Ovary (tissue), 3 donors: Measurements from ENCODE around the gene SBF2.

Experiments used
- POLR2A ChIP-seq: fragments of 450-650 bp; IDR thresholded peaks from one replicate; pipeline ENCODE4 v1.6.1; 2017; ENCODE audit warnings: antibody characterized with exemption, mild to moderate bottlenecking, moderate library complexity
- TF ChIP-seq, protein P1 (sequence below), 3 donors: fragments of 450-650 bp in 2 of 3; fragments of 200-600 bp in 1 of 3; IDR thresholded peaks; one replicate each; pipeline versions ENCODE4 v1.5.1 to v1.8.0; 2016 to 2022; ENCODE audit warnings: antibody characterized with exemption in 3 of 3, mild to moderate bottlenecking in 1 of 3
- donor health status: DM: no; HTN: no; CAD: no.

DNA sequence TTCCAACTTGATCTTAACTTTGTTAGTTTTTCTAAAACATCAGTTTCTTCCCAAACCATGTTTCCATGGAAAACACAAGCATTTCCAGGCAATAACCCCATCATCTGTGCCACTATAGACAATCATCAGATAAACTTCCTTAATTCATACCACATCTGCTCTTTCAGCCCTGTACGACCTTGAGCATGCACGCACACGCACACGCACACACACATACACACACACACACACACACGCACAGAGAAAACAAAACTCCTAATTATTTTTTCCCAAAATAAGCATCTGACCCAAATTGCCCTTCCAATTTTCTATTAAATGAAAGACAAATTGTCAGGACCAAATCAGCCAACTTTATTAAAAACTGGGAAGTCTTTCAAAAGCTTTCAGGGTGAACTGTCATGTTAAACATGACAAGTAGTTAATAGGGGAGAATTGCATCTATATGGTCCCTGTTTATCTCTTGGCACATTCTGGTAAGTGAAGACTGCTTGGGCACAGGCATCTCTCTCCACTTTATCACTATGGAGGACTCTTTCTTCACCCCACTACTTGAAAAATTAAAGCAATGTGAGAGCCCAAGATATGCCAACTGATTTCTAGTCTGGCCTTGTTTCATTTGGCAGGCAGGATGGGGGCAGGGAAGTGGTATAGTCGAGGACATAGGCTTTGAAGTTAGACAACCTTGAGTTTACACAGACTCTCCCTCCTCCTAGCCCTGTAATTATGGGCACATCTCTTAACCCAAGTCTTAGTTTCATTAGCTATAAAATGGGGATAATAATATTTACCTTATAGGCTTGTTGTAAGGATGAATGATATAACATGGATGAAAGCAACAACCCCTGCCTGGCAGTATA, 25.9 kb upstream of the SBF2 start:
- TF ChIP-seq, protein P1, sequence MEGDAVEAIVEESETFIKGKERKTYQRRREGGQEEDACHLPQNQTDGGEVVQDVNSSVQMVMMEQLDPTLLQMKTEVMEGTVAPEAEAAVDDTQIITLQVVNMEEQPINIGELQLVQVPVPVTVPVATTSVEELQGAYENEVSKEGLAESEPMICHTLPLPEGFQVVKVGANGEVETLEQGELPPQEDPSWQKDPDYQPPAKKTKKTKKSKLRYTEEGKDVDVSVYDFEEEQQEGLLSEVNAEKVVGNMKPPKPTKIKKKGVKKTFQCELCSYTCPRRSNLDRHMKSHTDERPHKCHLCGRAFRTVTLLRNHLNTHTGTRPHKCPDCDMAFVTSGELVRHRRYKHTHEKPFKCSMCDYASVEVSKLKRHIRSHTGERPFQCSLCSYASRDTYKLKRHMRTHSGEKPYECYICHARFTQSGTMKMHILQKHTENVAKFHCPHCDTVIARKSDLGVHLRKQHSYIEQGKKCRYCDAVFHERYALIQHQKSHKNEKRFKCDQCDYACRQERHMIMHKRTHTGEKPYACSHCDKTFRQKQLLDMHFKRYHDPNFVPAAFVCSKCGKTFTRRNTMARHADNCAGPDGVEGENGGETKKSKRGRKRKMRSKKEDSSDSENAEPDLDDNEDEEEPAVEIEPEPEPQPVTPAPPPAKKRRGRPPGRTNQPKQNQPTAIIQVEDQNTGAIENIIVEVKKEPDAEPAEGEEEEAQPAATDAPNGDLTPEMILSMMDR (IDR thresholded peaks at IDR 0.05): no peak
- no peak for TF ChIP-seq POLR2A
